T1000 (cell line): ENCODE data around the gene EFNA4.
A peak's percentile ranks its signal among the peaks of the same experiment; 100 is the strongest.
"Not testable (repeated sequence)": the region's sequence is repeated elsewhere in the genome, so short reads cannot be mapped to it uniquely, and the experiment has no call there.

Source experiments
- DNase-seq: peaks from one replicate; lab custom pipeline; 2025; ENCODE audit warnings: mixed read lengths; lab: John Stamatoyannopoulos, UW

EFNA4 gene

DNA sequence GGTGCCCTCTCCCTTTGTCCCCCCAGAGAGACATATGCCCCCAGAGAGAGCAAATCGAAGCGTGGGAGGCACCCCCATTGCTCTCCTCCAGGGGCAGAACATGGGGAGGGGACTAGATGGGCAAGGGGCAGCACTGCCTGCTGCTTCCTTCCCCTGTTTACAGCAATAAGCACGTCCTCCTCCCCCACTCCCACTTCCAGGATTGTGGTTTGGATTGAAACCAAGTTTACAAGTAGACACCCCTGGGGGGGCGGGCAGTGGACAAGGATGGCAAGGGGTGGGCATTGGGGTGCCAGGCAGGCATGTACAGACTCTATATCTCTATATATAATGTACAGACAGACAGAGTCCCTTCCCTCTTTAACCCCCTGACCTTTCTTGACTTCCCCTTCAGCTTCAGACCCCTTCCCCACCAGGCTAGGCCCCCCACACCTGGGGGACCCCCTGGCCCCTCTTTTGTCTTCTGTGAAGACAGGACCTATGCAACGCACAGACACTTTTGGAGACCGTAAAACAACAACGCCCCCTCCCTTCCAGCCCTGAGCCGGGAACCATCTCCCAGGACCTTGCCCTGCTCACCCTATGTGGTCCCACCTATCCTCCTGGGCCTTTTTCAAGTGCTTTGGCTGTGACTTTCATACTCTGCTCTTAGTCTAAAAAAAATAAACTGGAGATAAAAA lies 23.5 kb downstream of the EFNA4 start:
- DNase-seq, result no peak

DNA sequence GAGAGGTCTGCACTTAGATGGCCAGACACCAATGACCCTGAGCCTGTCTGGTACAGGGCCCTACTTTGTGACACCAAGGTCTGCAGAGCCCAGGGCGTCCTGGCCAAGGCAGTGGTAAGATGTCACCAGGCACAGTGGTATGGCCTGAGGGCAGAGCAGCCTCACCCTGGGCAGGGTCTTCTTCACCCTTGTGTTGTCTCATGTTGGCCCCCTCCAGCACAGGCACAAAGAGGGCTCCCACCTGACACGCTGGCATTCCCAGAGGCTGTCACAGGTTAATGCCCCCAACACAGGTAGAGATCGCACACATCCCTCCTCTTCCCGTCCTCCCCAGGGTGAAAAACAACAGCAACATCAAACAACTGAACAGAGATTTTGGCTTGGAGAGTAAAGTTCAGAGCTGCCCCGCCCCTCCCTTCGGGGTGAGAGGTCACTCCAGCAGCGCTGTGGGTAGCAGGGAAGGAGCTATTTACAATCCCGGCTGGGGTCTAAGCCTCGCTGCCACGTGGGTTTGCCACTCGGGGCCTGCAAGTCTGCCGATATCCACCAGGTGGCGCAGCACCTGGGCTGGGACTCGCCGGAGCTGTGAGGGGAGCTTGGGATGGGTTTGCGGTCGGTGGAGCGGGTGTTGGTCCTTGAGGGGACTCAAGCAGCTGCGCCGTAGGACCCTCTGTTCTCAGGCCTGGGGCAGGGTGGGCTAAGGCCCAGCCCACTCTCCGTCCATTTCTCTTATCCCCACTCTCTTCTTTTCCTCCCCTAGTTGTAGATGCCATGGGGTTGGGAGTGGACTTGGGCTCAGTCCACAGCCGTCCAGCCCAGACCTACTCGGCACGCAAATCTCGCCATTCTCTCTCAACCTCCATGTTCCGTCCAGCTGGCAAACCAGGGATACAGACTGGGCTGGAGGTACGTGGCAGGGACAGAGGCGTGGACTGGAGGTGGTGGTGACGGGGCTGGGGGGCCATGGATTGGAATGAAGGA lies 27.8 kb downstream of the EFNA4 start:
- DNase-seq, result peak; percentile 67

DNA sequence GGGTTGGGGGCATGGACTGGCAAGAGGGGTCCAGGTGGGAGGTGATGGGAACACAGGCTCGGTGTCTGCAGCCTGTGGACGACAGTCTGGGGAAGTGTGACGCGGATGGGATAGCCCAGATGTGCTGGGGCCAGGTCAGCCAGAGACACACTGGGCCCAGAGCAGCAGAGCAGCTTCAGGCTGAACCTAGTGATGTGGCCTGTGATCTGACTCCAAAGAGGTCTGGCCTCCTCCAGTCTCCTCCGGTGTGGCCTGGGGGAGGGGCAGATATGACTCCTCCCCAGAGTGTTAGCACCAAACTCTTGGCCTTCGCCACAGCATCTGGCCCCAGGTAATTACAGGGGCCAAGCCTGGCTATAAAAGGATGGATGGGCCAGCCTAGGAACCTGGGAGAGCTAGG lies 28.6 kb downstream of the EFNA4 start:
- no peak for DNase-seq

DNA sequence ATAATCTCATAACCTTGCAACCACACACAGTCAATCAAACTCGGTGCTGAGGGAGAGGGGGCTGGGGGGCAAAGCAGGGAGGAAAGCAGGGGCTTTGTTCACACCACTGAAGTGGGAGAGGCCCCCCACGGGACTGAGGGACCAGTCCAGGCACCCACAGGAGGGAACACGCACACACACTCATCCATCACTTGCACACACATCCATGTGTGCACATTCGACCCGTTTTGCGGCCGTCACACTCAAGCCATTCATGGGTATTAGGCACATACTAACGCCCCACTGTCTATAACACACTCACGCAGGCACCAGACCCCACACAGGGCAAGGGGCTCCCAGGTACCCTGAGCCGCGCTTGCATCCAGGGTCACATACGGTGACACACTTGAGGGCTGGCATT lies 29.1 kb downstream of the EFNA4 start:
- DNase-seq, result no peak

DNA sequence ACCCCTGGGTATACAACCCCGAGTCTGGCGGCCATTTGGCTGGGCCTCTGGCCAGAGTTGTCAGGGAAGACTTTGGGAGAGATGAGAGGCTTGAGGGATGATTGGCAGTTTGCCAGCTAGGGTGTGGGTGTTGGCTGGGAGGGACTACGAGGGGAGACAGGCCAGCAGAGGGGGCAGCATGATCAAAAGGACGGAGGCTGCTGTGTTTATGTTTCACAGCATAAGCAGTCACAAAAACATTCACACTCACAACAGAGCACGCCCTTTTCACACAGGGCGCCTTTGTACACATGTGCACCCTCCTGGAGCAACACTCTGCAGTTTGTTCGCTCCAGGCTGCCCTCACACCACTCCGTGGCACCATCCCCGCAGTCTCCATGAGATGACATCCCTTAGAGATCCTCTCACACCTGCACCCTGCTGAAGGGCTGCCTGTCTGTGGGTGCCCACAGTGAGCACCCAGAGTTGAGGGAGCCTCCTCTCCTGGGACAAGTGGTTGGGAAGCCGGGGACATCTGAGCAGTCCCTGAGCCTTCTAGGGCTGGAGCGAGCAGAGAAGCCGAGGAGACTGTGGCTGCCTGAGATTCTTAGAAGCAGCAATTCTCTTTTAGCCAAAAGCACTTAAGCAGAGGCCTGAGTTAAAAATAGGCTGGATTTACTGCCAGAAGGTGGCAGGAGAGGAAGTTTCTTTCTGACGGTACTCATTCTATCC lies 30.5 kb downstream of the EFNA4 start:
- DNase-seq, result no peak

DNA sequence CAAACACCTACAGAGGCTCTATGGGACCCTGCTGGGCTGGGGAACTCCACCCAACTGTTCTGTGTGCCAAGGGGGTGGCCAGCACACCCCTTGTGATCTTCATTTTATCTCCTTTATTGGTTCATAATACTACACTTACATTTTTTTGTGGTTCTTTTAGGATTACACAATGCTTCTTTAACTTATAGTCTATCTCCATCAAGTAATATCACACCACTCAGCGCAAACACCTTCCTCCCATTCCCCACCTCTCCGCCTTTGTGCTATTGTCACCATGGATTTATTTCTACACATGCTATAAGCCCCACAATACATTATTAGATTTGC lies 31.0 kb downstream of the EFNA4 start:
- no peak for DNase-seq

DNA sequence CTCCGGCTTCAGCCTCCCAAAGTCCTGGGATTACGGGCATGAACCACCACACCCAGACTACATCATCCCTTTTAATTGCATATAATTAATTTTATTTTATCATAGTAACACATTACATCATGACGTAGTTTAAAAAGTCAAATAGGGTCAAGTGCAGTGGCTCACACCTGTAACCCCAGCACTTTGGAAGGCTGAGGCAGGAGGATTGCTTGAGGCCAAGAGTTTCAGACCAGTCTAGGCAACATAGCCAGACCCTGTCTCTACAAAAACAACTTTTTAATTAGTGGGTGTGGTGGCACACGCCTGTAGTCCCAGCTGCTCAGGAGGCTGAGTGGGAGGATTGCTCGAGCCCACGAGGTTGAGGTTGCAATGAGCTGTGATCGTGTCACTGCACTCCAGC lies 35.8 kb downstream of the EFNA4 start:
- DNase-seq, result no peak

DNA sequence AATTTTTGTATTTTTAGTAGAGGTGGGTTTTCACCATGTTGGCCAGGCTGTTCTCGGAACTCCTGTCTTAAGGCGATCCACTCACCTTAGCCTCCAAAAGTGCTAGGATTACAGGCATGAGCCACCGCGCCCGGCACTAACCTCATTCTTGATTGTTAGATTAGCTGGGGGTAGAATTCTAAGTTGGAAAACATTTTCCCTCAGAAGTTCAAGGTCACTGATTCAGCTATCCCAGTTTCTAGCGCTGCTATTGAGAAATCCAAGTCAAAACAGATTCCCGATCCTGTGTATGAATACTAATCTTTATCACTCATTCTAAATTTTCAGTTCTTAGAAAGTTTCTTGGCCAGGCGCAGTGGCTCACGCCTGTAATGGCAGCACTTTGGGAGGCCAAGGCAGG lies 39.8 kb downstream of the EFNA4 start:
- DNase-seq, result no peak

DNA sequence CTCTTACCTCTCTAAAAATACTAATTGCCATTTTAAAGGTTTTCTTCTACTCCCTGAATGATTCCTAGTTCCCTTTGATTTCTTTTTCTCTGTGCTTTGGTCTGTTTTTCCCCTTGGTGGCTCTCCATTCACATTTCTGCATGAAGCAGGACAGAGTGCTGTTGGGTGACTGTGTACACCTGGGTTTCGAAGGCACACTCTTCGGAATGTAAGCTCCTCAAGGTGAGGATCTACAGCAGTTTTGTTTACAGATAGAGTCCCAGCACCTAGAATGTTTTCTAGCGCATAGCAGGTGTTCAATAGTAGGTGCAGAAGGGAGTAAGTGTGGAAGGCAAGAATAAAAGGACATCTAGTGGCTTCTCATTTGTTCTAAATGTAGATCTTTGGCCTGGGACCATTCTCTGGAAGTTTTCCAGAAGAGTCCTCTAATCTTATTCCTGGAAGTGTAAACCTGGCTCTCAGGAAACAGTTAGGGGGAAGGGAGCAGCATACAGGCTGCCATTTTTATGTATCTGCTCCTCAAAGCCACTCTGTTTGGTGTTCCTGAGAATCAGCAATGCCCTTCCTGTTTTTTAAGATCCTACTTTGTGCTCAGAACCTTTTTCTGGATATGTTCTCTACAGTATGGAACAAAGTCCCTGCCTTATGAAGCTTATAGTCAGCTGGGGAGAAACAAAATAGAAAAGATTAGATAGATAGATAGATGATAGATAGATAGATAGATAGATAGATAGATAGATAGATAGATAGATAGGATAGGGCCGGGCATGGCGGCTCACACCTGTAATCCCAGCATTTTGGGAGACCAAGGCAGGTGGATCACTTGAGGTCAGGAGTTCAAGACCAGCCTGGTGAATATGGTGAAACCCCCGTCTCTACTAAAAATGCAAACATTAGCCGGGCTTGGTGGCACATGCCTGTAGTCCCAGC lies 41.3 kb downstream of the EFNA4 start:
- no peak for DNase-seq

DNA sequence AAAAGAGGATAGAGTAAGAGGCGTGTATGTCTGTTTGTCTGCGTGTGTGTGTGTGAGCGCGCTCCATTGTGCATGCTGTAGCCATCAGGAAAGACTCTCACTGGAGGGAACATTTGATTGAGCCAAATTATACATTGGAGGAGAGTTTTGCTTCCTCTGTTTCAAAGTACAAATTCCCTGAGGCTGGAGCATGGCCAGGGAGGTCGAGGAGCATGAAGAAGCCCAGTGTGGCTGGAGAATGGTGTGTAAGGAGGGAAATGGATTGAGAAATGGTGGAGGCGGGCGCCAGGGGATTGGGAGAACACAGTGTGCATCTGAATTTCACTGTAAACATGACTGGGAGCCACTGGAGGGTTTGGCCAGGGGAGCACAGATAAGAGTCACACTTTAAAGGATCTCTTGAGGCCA lies 42.1 kb downstream of the EFNA4 start:
- no peak for DNase-seq

DNA sequence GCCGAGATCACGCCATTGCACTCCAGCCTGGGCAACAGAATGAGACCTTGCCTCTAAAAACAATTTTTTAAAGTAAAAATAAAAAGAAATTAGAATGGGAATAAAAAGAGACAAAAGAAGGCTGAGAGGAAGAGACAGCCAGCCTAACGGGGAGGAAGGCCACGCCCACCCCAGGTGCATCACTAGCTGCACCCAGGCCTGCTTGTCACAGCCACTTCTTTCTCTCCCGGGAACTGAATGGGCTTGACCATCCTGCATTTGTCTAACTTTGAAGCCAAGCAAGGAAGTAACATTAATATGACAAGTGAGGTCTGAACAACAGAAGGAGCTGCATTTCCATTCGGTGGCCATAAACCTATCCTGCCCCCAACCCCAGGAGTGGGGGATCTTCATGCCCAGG lies 43.3 kb downstream of the EFNA4 start:
- DNase-seq, result no peak

DNA sequence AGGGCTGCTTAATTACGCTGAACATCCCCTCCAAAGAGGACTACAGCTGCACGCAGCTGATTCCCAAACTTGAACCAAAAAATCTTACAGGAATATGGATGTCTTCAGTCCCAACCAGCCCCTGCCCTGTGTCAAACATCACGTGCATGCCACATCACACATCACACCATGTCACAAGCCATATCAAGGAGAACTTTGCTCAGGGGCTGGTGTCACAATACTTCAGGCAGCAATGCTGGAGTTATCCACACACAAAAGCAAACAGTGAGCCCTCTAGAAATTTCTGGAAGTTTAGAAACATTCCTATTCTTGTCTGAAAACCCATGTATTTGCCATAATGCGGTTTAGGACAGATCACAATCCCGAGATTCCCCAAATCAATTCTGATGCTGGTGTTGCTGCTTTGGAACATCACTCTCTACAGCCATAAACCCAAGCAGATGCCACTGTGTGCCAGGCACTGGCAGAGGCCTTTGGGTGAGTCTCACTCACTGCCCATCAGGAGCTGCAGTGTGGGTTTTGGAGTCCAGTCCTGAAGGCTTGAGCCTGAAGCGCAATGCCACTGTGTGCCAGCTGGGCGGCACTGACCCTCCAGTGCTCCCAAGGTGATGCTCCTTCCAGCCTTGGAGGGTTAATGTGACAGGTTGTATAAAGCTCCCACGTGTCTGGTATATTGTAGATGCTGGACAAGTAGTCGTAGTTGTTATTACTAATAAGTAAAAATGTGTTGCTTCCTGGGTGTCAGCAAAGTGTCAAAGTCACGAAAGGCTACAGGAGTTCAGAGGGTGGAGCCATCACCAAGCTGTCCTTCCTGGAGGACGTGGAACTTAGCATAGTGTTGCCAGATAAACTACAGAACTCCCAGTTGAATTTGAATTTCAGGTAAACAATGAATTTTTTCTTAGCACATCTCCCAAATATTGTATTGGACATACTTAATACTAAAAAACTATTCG lies 44.0 kb downstream of the EFNA4 start:
- DNase-seq, result no peak

DNA sequence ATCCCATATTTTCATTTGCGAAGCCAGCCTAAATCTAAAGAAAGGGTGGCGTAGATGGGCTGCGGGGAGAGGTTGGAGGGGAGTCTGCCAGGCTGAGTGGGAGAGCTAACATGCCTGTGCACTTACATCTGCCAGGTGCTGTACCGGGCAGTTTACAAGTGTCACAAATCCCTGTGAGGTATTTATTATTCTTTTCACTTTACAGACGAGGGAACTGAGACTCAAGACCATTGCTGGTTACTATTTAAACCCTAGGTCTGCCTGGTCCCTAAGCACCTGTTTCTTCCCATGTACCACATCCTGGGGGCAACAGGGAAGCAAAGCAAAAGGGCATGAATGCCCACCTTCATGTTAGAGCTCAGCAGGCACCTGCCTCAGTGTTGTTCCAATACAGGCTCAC lies 44.8 kb downstream of the EFNA4 start:
- no peak for DNase-seq

DNA sequence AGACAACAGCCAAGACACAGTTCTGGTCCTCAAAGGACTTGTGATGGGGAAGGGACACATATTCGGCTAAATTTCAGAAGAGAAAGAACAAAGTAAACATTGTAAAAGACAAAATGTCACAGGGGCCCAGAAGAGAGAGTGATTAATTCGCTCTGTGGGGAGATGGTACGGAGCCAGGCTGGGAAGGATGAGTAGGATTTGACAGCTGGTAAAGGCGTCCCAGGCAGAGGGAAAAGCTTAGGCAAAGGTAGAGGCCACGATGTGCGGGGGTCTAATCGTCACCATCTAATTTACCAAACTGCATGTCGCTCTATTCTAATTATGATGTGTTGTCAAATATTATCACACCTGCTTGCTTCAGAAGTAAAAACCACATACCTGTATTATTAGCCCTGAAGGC lies 46.8 kb downstream of the EFNA4 start:
- no peak for DNase-seq

DNA sequence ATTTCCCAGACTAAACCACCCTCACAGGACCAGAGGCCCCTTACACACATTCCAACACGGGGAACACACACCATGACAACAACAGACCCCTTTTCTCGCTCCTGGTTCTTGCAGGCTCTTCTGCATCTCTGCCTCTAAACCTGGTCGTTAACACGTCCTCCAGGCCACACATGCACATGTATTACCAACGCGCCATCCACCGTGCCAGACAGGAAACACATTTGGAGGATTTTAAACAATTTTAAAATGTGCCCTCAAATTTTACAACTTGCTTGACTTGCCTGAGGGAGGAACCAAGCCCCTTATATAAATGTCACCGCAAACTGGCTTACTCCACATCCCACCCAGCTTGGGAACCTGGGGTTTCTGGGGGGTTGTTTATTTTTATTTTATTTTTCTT lies 47.3 kb downstream of the EFNA4 start:
- no peak for DNase-seq

DNA sequence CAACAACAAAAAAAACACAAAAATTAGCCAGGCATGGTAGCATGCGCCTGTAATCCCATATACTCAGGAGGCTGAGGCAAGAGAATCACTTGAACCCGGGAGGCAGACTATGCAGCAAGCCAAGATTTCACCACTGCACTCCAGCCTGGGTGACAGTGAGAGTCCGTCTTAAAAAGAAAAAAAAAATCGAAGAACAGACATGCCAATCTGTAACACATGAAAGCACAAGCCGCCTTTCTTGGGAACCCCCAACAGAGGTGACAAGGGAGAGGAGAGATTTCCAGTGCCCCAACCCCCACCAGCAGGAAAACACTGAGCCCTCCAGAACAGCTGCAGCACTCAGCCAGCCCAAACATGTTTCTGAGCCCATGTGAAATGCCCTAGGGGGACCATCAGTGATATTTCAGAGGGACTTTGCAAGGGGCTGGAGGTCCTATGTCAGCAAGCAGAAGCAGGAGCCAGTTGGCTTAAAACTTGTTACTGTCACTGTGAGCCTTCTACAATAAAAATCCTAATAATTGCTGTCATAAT lies 50.0 kb downstream of the EFNA4 start:
- no peak for DNase-seq

DNA sequence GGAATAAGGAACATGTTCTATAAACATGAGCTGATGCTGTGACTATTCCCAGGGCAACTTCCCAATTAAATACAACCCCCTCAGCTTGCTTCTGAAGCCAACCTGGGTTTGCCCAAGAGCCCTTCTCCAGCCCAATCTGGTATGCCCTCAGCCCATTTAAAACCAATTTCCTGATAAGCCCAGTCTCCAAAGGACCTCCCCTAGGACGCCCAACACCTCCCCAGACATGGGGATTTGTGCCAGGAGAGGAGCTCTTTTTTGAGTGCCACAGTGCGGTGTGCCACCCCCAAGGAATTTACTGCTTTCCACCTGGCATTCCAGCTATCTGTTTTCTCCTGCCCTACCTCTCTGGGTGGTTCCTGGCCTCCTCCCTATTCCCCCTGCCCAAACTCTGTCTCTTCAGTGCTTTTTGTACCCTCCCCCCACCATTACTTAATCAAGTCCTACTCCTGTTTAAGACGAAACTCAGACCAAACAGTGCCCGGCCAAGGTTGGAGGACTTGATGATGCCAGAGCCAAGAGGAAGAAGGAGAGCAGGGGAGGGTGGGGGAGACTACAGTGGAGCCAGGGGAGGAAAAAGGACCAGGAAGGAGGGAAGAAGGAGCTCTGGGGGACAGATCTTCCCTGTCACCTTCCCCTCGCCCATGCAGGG lies 52.7 kb downstream of the EFNA4 start:
- no peak for DNase-seq

DNA sequence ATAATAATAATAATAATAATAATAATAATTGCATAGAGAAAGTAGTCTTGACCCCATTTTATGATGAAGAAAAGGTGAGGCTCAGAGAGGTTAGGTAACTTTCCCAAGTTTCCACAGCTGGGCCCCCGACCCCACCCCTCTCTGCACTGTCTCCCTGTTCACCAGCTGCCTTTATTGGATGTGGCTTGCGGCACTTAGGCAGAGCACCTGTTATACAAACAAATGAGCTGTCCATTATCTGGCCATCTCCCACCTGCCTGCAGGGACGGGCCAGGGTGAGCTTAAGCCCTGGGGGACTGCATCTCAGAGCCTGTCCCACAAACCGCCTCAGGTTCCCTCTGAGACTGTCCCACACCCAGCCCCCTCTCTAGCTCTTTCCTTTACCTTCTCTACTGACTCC lies 54.1 kb downstream of the EFNA4 start:
- DNase-seq, result no peak

DNA sequence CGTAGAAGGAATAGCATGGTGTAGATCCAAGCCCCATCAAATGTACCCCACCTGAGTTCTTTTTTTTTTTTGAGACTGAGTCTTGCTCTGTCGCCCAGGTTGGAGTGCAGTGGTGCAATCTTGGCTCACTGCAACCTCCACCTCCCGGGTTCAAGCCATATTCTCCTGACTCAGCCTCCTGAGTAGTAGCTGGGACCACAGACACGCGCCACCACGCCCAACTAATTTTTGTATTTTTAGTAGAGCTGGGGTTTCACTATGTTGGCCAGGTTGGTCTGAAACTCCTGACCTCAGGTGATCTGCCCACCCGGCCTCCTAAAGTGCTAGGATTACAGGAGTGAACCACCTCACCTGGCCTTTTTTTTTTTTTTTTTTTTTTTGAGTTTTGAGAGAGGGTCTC lies 54.5 kb downstream of the EFNA4 start:
- DNase-seq, result not testable (repeated sequence)
